NCI-H128 (cell line): ENCODE results near the gene BCL3.
A peak's percentile ranks its signal among the peaks of the same experiment; 100 is the strongest.
"Not testable (repeated sequence)": the region's sequence is repeated elsewhere in the genome, so short reads cannot be mapped to it uniquely, and the experiment has no call there.

ENCODE experiments used
- DNase-seq: peaks from one replicate; lab custom pipeline; 2025; ENCODE audit not compliant: unreplicated experiment; lab: John Stamatoyannopoulos, UW

Gene BCL3

GRCh38 chr19:44757057-44757734 lies 8.7 kb downstream of the BCL3 start:
- no peak for DNase-seq

- no peak for DNase-seq
These were observed 9.4 kb downstream of the BCL3 start for GRCh38 chr19:44757735-44758505.

GRCh38 chr19:44758596-44758995 lies 10.1 kb downstream of the BCL3 start:
- no peak for DNase-seq

GRCh38 chr19:44759083-44759804 lies 10.7 kb downstream of the BCL3 start:
- no peak for DNase-seq

GRCh38 chr19:44762038-44762437 lies 13.5 kb downstream of the BCL3 start:
- DNase-seq = no peak

- no peak for DNase-seq
These were observed 16.8 kb downstream of the BCL3 start for GRCh38 chr19:44765033-44765948.

GRCh38 chr19:44765949-44766335 lies 17.4 kb downstream of the BCL3 start:
- no peak for DNase-seq

- DNase-seq = no peak
These were observed 19.0 kb downstream of the BCL3 start for GRCh38 chr19:44767295-44768180.

- DNase-seq = peak; percentile 68
These were observed 22.2 kb downstream of the BCL3 start for GRCh38 chr19:44770550-44771257.

GRCh38 chr19:44772144-44772543 lies 23.6 kb downstream of the BCL3 start:
- not testable (repeated sequence) for DNase-seq

GRCh38 chr19:44772959-44773358 lies 24.5 kb downstream of the BCL3 start:
- no peak for DNase-seq

GRCh38 chr19:44775676-44776240 lies 27.2 kb downstream of the BCL3 start:
- DNase-seq = no peak

- no peak for DNase-seq
These were observed 28.0 kb downstream of the BCL3 start for GRCh38 chr19:44776402-44777096.

- DNase-seq = peak; percentile 33
These were observed 29.3 kb downstream of the BCL3 start, which contains the start of gene CBLC for GRCh38 chr19:44777715-44778347. Gene CBLC, plus strand, starts transcription at chr19:44777890. Its CDS starts 42 bp downstream, at chr19:44777932.

GRCh38 chr19:44779150-44779549 lies 30.6 kb downstream of the BCL3 start:
- no peak for DNase-seq

GRCh38 chr19:44781694-44782093 lies 33.2 kb downstream of the BCL3 start:
- DNase-seq = not testable (repeated sequence)

GRCh38 chr19:44782729-44783128 lies 34.2 kb downstream of the BCL3 start:
- no peak for DNase-seq

GRCh38 chr19:44783545-44783944 lies 35.0 kb downstream of the BCL3 start:
- DNase-seq = no peak
